Kidney epithelial cell (primary cell): Measurements from ENCODE around the gene RALBP1. TPM values are rescaled to one million over a fixed set of nuclear protein-coding genes. Genes with fewer than 3 reads are reported as not detected.

Experiments
- DNase-seq: peaks from one replicate; pipeline ENCODE4 v3.0.0-alpha.2; 2010; ENCODE audit warnings: low read depth
- H3K27me3 ChIP-seq: 2 replicates; pipeline ENCODE4 v1.6.0; 2011; ENCODE audit warnings: low read length; ENCODE audit not compliant: control insufficient read depth, insufficient read depth
- H3K36me3 ChIP-seq: 2 replicates; pipeline ENCODE4 v1.5.1; 2011; ENCODE audit warnings: low read length; ENCODE audit not compliant: control insufficient read depth, insufficient read depth
- H3K4me3 ChIP-seq: 2 replicates; pipeline ENCODE4 v1.5.1; 2011; ENCODE audit warnings: low read depth, mild to moderate bottlenecking, control low read depth, low read length
- CTCF ChIP-seq: IDR thresholded peaks from 2 replicates; pipeline ENCODE4 v1.5.1; 2011; ENCODE audit warnings: mild to moderate bottlenecking, moderate library complexity, low read length, control low read depth, inconsistent platforms; ENCODE audit not compliant: insufficient read depth, poor library complexity, severe bottlenecking
- total RNA-seq: library from RNA; depleted of rRNA; stranded (reverse); fragments of >200 nt; gene quantifications from 2 replicates; pipeline ENCODE4 v1.2.3, GENCODE V29; 2015

RALBP1 gene
- total RNA-seq, 1 donor from 2014 or later: 57.1 TPM

GRCh38 chr18:9437021-9437437 is 38.3 kb upstream of the RALBP1 start:
- DNase-seq: no peak
- no peak for TF ChIP-seq CTCF
- Histone ChIP-seq H3K36me3 (no peaks in the 10 kb centered on the region), H3K27me3 (no peaks in the 10 kb centered on the region), H3K4me3 (no peak overlapping the region)

- H3K27me3 ChIP-seq: no peaks in the 10 kb centered on the region
- no peak for TF ChIP-seq CTCF
- DNase-seq: no peak
- no peak overlapping the region for H3K4me3 ChIP-seq
- H3K36me3 ChIP-seq: no peaks in the 10 kb centered on the region
Observed at GRCh38 chr18:9437672-9438071, 37.6 kb upstream of the RALBP1 start.

GRCh38 chr18:9441061-9441460 is 34.3 kb upstream of the RALBP1 start:
- Histone ChIP-seq H3K4me3 (no peak overlapping the region), H3K36me3 (no peaks in the 10 kb centered on the region), H3K27me3 (no peaks in the 10 kb centered on the region)
- DNase-seq: no peak
- TF ChIP-seq CTCF: no peak

- no peaks in the 10 kb centered on the region for H3K36me3 ChIP-seq
- H3K27me3 ChIP-seq: no peaks in the 10 kb centered on the region
- TF ChIP-seq CTCF: no peak
- DNase-seq: no peak
- no peak overlapping the region for H3K4me3 ChIP-seq
Observed at GRCh38 chr18:9444549-9444948, 30.8 kb upstream of the RALBP1 start.

GRCh38 chr18:9446839-9447238 is 28.5 kb upstream of the RALBP1 start:
- no peak overlapping the region for H3K4me3 ChIP-seq
- TF ChIP-seq CTCF: no peak
- H3K36me3 ChIP-seq: no peaks in the 10 kb centered on the region
- no peak for DNase-seq
- H3K27me3 ChIP-seq: no peaks in the 10 kb centered on the region

GRCh38 chr18:9447334-9447733 is 28.0 kb upstream of the RALBP1 start:
- Histone ChIP-seq H3K36me3 (no peaks in the 10 kb centered on the region), H3K27me3 (no peaks in the 10 kb centered on the region), H3K4me3 (no peak overlapping the region)
- TF ChIP-seq CTCF: no peak
- no peak for DNase-seq
